Measurements from ENCODE around the gene ENTPD6. TPM values are rescaled to one million over a fixed set of nuclear protein-coding genes. Genes with fewer than 3 reads are reported as not detected.

ENTPD6 gene
- total and polyA plus RNA-seq, 11 donors: 58.7 to 200 (median 93.3) TPM

DNA sequence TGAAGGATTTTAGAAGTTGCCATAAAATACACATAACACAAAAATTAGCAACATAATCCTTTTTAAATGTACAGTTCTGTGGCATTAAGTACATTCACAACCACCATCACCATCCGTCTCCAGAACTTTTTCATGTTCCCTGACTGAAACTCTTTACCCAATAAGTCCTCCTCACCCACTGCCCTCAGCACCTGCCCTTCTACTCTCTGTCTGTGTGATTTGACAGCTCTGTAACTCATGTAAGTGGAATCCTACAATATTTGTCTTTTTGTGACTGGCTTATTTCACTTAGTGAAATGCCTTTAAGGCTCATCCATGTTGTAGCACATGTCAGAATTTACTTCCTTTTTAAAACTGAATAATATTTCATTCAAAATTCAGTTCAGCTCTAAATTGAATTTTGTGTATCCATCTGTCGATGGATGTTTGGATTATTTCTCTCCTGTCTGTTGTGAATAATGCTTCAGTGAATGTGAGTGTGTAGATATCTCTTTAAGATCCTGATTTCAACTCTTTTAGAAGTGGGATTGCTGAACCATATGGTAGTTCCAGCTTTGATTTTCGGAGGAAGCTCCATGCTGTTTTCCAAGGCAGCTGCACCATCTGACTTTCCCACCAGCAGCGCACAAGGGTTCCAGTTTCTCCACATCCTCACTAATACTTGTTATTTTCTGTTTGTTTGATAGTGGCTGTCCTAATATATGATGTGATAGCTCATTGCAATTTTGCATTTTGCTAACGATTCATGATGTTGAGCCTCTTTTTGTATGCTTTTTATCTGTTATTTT is 4.2 kb downstream of the ENTPD6 start:
- H3K27ac ChIP-seq: peak overlapping the region in 11 of 12 donors; percentile 48 to 98 (median 93)
- H3K4me1 ChIP-seq: peaks cover 0 to 70% (median 56%) of the 10 kb centered on the region in 12 donors
- DNase-seq (no peak), ATAC-seq (no peak)
- H3K27me3 ChIP-seq: no peaks in the 10 kb centered on the region
- intact Hi-C loops (cut with DNase I): loop anchor here in 9 of 10 donors (2.0 to 10.0 kb wide), 8 partner anchors 47 to 207 kb away; partner anchors contain the start of genes ABHD12 (in 8 of the 9), PYGB (in 5 of the 9) and APMAP (in 4 of the 9)
- 60 to 70% (median 64%) methylated on average over 5 of the region's 5 CpGs for WGBS, 4 donors
- peaks cover 0 to 8% (median 0%) of the 10 kb centered on the region in 12 donors for H3K9me3 ChIP-seq
- H3K36me3 ChIP-seq: peaks cover 0 to 5% (median 0%) of the 10 kb centered on the region in 9 donors
- TF ChIP-seq, protein P1, sequence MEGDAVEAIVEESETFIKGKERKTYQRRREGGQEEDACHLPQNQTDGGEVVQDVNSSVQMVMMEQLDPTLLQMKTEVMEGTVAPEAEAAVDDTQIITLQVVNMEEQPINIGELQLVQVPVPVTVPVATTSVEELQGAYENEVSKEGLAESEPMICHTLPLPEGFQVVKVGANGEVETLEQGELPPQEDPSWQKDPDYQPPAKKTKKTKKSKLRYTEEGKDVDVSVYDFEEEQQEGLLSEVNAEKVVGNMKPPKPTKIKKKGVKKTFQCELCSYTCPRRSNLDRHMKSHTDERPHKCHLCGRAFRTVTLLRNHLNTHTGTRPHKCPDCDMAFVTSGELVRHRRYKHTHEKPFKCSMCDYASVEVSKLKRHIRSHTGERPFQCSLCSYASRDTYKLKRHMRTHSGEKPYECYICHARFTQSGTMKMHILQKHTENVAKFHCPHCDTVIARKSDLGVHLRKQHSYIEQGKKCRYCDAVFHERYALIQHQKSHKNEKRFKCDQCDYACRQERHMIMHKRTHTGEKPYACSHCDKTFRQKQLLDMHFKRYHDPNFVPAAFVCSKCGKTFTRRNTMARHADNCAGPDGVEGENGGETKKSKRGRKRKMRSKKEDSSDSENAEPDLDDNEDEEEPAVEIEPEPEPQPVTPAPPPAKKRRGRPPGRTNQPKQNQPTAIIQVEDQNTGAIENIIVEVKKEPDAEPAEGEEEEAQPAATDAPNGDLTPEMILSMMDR (IDR thresholded peaks at IDR 0.05): no peak
- TF ChIP-seq POLR2A (IDR thresholded peaks at IDR 0.05): no peak
- H3K4me3 ChIP-seq: no peak overlapping the region

DNA sequence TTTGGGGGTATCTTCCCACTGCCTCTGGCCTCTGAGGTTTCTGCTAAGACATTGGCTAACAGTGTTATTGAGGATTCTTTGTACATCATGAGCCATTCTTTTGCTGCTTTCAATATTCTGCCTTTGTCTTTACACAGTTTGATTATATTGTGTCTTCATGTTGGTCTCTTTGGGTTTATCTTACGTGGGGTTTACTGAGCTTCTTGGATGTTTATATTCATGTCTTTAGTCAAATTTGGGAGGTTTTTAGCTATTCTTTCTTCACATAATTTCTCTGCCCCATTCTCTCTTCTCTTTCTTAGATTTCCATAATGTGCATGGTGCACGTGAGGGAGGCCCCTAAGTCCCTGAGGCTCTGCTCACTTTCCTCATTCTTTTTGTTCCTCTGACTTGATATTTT is 7.6 kb downstream of the ENTPD6 start:
- intact Hi-C loops (cut with DNase I): no loop called here
- H3K27me3 ChIP-seq: no peaks in the 10 kb centered on the region
- H3K4me3 ChIP-seq: no peak overlapping the region
- WGBS, 4 donors: 40 to 91% (median 62%) methylated on average over 2 of the region's 2 CpGs
- peaks cover 0 to 71% (median 48%) of the 10 kb centered on the region in 12 donors for H3K4me1 ChIP-seq
- ATAC-seq (no peak), DNase-seq (no peak)
- peaks cover 0 to 8% (median 0%) of the 10 kb centered on the region in 12 donors for H3K9me3 ChIP-seq
- no peak for TF ChIP-seq POLR2A (IDR thresholded peaks at IDR 0.05)
- TF ChIP-seq, protein P1 (IDR thresholded peaks at IDR 0.05): no peak
- H3K27ac ChIP-seq: peak overlapping the region in 3 of 12 donors; percentile 25 to 78 (median 47)
- peaks cover 0 to 7% (median 0%) of the 10 kb centered on the region in 9 donors for H3K36me3 ChIP-seq

DNA sequence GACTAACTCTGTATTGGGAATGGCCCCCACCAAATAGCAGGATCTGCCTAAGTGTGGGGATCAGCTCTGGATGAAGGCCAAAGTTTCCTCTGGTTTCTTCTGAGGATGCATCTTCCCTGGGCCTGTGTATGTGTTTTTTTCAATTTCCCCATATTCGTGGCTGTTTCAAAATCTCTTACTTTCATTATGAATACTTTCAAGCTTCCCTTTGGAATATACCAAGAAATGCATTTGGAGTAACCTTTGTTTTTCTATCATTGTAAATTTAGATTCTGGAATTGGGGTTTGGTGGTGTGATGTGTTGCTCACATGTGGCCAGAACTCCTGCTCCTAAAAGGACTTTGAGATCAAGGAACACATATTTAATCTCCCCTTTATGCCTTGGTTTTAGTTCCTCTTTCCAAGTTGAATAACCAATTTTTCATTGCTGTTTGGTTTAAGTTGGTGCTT is 8.4 kb downstream of the ENTPD6 start:
- Histone ChIP-seq H3K27ac (peak overlapping the region in 7 of 12 donors; percentile 17 to 78 (median 64)), H3K36me3 (peaks cover 0 to 7% (median 0%) of the 10 kb centered on the region in 9 donors), H3K4me3 (no peak overlapping the region), H3K9me3 (peaks cover 0 to 8% (median 0%) of the 10 kb centered on the region in 12 donors), H3K27me3 (no peaks in the 10 kb centered on the region), H3K4me1 (peaks cover 0 to 67% (median 42%) of the 10 kb centered on the region in 12 donors)
- ATAC-seq (no peak), DNase-seq (no peak)
- WGBS, 4 donors: 29 to 67% (median 37%) methylated on average over 1 of the region's 1 CpG
- intact Hi-C loops (cut with DNase I): no loop called here
- TF ChIP-seq, protein P1 (IDR thresholded peaks at IDR 0.05): no peak
- no peak for TF ChIP-seq POLR2A (IDR thresholded peaks at IDR 0.05)

Data from heart left ventricle (tissue), 16 donors.